K562 (cell line): ENCODE measurements around the gene CHN1. TPM values are rescaled to one million over a fixed set of nuclear protein-coding genes. Genes with fewer than 3 reads are reported as not detected.

ENCODE experiments used
- ATAC-seq: fragments of 200-7000 bp; cut with Tn5 transposase; 3 replicates; pipeline ENCODE4 v1.9.1; 2020; ENCODE audit warnings: moderate library complexity
- BruUV-seq: library from RNA; stranded (reverse); fragments of 400-500 nt; replicated peaks from 2 replicates; lab custom pipeline; 2021; lab: Mats Ljungman, UMichigan
- CTCF ChIA-PET: fragments of 300-600 bp; formaldehyde crosslinking; extraction: SDS; loops from one replicate; lab custom pipeline; 2021; ENCODE audit warnings: low intra/inter-chr PET ratio; lab: Yijun Ruan, JAX
- POLR2A ChIA-PET: fragments of 300-600, 350-650 bp; sonication (Branson Sonifier 250); formaldehyde crosslinking; extraction: SDS; loops from one replicate; lab custom pipeline; 2021; ENCODE audit warnings: antibody characterized with exemption, inconsistent platforms; lab: Yijun Ruan, JAX
- DNase-seq, 4 experiments: peaks; one replicate each; pipeline versions ENCODE4 v3.0.0 to v3.0.0-alpha.2; 2011 to 2018; ENCODE audit warnings: low spot score in 3 of 4, mixed read lengths in 3 of 4; ENCODE audit errors: extremely low read depth in 1 of 4
- FAIRE-seq: peaks from 2 replicates; lab custom pipeline; 2011; peaks lifted over from hg19 to GRCh38; lab: Jason Lieb, UNC
- H2AFZ ChIP-seq: 2 replicates; pipeline ENCODE4 v1.6.0; 2011; ENCODE audit warnings: low read depth, low read length, control low read depth, inconsistent platforms
- H3K27ac ChIP-seq: fragments of 200-600 bp; 3 replicates; pipeline ENCODE4 v1.8.0; 2011; ENCODE audit warnings: low read depth, mild to moderate bottlenecking, control low read depth, inconsistent platforms, low read length, moderate library complexity, mixed read lengths; ENCODE audit errors: extremely low read depth
- H3K27me3 ChIP-seq, 2 experiments: fragments of 300-600 bp in 1 of 2; 2 replicates in 1 of 2; 3 replicates in 1 of 2; pipeline versions ENCODE4 v1.6.0 to v1.8.0; 2011; ENCODE audit warnings: inconsistent platforms in 2 of 2, low read length in 2 of 2, mild to moderate bottlenecking in 1 of 2, mixed read lengths in 1 of 2, moderate library complexity in 1 of 2; ENCODE audit not compliant: control insufficient read depth in 2 of 2, insufficient read depth in 2 of 2
- H3K36me3 ChIP-seq: fragments of 300-600 bp; 3 replicates; pipeline ENCODE4 v1.8.0; 2011; ENCODE audit warnings: mild to moderate bottlenecking, low read length, inconsistent platforms; ENCODE audit not compliant: control insufficient read depth, insufficient read depth
- H3K4me1 ChIP-seq, 2 experiments: fragments of 200-600 bp in 1 of 2; replicated peaks in 1 of 2; 2 replicates in 1 of 2; 3 replicates in 1 of 2; pipeline versions ENCODE4 v1.5.1 to v1.8.0; 2011; ENCODE audit warnings: inconsistent platforms in 2 of 2, low read length in 2 of 2, mild to moderate bottlenecking in 1 of 2, mixed read lengths in 1 of 2, moderate library complexity in 1 of 2; ENCODE audit not compliant: control insufficient read depth in 2 of 2, insufficient read depth in 2 of 2
- H3K4me2 ChIP-seq: 2 replicates; pipeline ENCODE4 v1.6.1; 2011; ENCODE audit warnings: low read length, control low read depth, inconsistent platforms, mixed read lengths; ENCODE audit not compliant: insufficient read depth
- H3K4me3 ChIP-seq: fragments of 200-600 bp; sonication (generic), shearing (Covaris generic); 2 replicates; pipeline ENCODE4 v1.5.1; 2016; ENCODE audit warnings: control low read depth, inconsistent platforms
- H3K79me2 ChIP-seq: fragments of 200-600 bp; 3 replicates; pipeline ENCODE4 v1.8.0; 2011; ENCODE audit warnings: low read length, inconsistent platforms; ENCODE audit not compliant: control insufficient read depth, insufficient read depth
- H3K9ac ChIP-seq, 2 experiments: 2 replicates each; pipeline versions ENCODE4 v1.6.0 to v1.6.1; 2011; ENCODE audit warnings: low read depth in 2 of 2, low read length in 2 of 2, control low read depth in 1 of 2, inconsistent platforms in 1 of 2, mild to moderate bottlenecking in 1 of 2, mixed read lengths in 1 of 2; ENCODE audit not compliant: insufficient read depth in 1 of 2
- H3K9me1 ChIP-seq: one replicate; pipeline ENCODE4 v1.6.0; 2011; ENCODE audit warnings: inconsistent platforms, mild to moderate bottlenecking, low read length, moderate library complexity; ENCODE audit not compliant: control insufficient read depth, insufficient read depth
- H3K9me3 ChIP-seq: replicated peaks from 2 replicates; pipeline ENCODE4 v1.5.1; 2011; ENCODE audit warnings: low read depth, low read length, inconsistent platforms; ENCODE audit not compliant: control insufficient read depth, insufficient read depth
- H4K20me1 ChIP-seq: replicated peaks from 2 replicates; pipeline ENCODE4 v1.6.1; 2011; ENCODE audit warnings: low read length, inconsistent platforms, mixed read lengths; ENCODE audit not compliant: control insufficient read depth, insufficient read depth
- CHCHD3 ChIP-seq: fragments of 250-450 bp; sonication (Bioruptor Pico); IDR thresholded peaks from 2 replicates; pipeline ENCODE4 v2.1.2; 2022; ENCODE audit warnings: mild to moderate bottlenecking
- FOSL1 ChIP-seq: fragments of 200-800 bp; sonication (Bioruptor generic); conservative IDR thresholded peaks from 2 replicates; pipeline ENCODE4 v1.6.1; 2016; ENCODE audit warnings: missing genetic modification characterization, missing compliant biosample characterization
- FUS ChIP-seq: fragments of 200-400 bp; formaldehyde crosslinking; optimal IDR thresholded peaks from 2 replicates; pipeline ENCODE3; 2017; ENCODE audit warnings: low read depth, low read length
- GTF2F1 ChIP-seq: IDR thresholded peaks from 2 replicates; pipeline ENCODE4 v1.6.1; 2011; ENCODE audit warnings: low read depth, low read length, improper control_type of control experiment
- KAT7 ChIP-seq: sonication (generic); formaldehyde crosslinking; IDR thresholded peaks from 2 replicates; pipeline ENCODE4 v1.8.0; 2022; ENCODE audit warnings: missing genetic modification reagents, mild to moderate bottlenecking, borderline replicate concordance
- SPI1 ChIP-seq: IDR thresholded peaks from 2 replicates; pipeline ENCODE4 v1.6.1; 2011; ENCODE audit warnings: low read depth, low read length, control low read depth, borderline replicate concordance
- TRIM28 ChIP-seq: fragments of 450-650 bp; IDR thresholded peaks from 2 replicates; pipeline ENCODE4 v1.6.1; 2017
- ZNF274 ChIP-seq: IDR thresholded peaks from 2 replicates; pipeline ENCODE4 v1.6.1; 2011; ENCODE audit warnings: low read depth, mild to moderate bottlenecking, low read length, moderate library complexity, borderline replicate concordance
- ZNF311 ChIP-seq: fragments of 250-450 bp; sonication (Bioruptor Pico); IDR thresholded peaks from 2 replicates; pipeline ENCODE4 v1.4.0; 2020; ENCODE audit warnings: mild to moderate bottlenecking, moderate library complexity
- ZNF431 ChIP-seq: sonication (generic); formaldehyde crosslinking; IDR thresholded peaks from 2 replicates; pipeline ENCODE4 v1.8.0; 2022; ENCODE audit warnings: mild to moderate bottlenecking, missing genetic modification reagents
- WGBS: fragments of 100-300 bp; shearing (Covaris generic); methylation state at CpG from one replicate; pipeline ENCODE4 v1.1.6; 2016; ENCODE audit warnings: low coverage, mixed read lengths; ENCODE audit not compliant: insufficient coverage; ENCODE audit errors: missing lambda C conversion rate; 5-methylcytosine and 5-hydroxymethylcytosine counted together
- in situ Hi-C: fragments of 300-500 bp; cut with MboI; formaldehyde crosslinking; loops from 4 replicates; pipeline ENCODE4 v1.15.0; 2018; ENCODE audit warnings: inconsistent platforms, mixed read lengths
- intact Hi-C: fragments of 100-400 bp; cut with micrococcal nuclease; formaldehyde crosslinking; loops from 2 replicates; pipeline ENCODE4 v1.14.2; 2022
- polyA plus RNA-seq, 8 experiments: library from polyadenylated mRNA; depleted of rRNA in 4 of 8; stranded (reverse) in 5 of 8; unstranded in 3 of 8; fragments of >200 nt; fragmentation: Nextera tagmentation in 2 of 8; fragmentation: Illumina TruSeq in 1 of 8; extraction: Ambion mirVana in 2 of 8; extraction: Trizol in 1 of 8; gene quantifications; 2 replicates each; pipeline versions ENCODE4 v1.2.1 to v1.2.3, GENCODE V29; 2011 to 2014; ENCODE audit warnings: inconsistent platforms in 1 of 8, missing spikeins in 1 of 8
- total RNA-seq, 7 experiments: library from RNA; depleted of rRNA in 6 of 7; stranded (reverse); fragments of >200 nt in 6 of 7; fragmentation: Illumina TruSeq in 2 of 7; extraction: Trizol in 2 of 7; gene quantifications; 2 replicates each; pipeline versions ENCODE4 v1.2.1 to v1.2.3, GENCODE V29; 2011 to 2021; ENCODE audit warnings: low replicate concordance in 1 of 7
- TF ChIP-seq, protein P1 (sequence below): fragments of 150-350 bp; IDR thresholded peaks from 2 replicates; pipeline ENCODE4 v1.6.1; 2014; ENCODE audit warnings: low read depth, mild to moderate bottlenecking, low read length, borderline replicate concordance
- TF ChIP-seq, protein P2 (sequence below): fragments of 250-450 bp; sonication (Bioruptor Pico); IDR thresholded peaks from 2 replicates; pipeline ENCODE4 v1.5.0; 2021; ENCODE audit warnings: mild to moderate bottlenecking, moderate library complexity
- TF ChIP-seq, protein P3 (sequence below): fragments of 450-650 bp; conservative IDR thresholded peaks from 2 replicates; pipeline ENCODE4 v1.6.1; 2016; ENCODE audit warnings: missing genetic modification characterization, low read depth, mild to moderate bottlenecking, control low read depth, missing compliant biosample characterization

CHN1 gene
- total and polyA plus RNA-seq, 9 of the 15 experiments (the other 6 are each of a cell fraction or from before 2014, with no cell fraction given): 0.17 to 2.0 (median 0.87) TPM

DNA sequence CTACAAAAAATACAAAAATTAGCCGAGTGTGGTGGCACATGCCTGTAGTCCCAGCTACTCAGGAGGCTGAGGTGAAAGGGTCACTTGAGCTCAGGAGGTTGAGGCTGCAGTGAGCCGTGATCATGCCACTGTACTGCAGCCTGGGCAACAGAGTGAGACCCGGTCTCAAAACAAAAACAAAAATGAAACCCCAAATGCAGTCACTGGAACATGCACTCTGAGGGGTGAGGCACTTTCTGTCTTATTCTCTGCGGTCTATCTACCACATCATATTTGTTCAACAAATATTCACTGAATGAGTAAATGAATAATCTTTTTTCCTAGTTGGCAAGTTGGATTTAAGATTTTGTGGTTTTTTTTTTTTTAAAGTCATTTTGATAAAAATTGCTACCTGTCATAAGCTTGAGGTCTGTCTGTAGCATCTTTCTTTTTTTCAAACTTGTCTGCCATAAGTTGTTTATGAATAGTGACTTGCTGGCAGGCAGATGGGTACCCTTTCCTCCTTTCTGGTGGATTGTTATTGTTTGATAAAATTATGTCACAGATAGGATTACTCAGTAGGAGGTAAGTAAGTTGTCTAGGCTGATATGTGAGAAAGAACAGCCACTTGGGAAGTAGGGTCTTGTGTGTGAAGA is 252.7 kb downstream of the CHN1 start (continued):
- TF ChIP-seq, protein P1, sequence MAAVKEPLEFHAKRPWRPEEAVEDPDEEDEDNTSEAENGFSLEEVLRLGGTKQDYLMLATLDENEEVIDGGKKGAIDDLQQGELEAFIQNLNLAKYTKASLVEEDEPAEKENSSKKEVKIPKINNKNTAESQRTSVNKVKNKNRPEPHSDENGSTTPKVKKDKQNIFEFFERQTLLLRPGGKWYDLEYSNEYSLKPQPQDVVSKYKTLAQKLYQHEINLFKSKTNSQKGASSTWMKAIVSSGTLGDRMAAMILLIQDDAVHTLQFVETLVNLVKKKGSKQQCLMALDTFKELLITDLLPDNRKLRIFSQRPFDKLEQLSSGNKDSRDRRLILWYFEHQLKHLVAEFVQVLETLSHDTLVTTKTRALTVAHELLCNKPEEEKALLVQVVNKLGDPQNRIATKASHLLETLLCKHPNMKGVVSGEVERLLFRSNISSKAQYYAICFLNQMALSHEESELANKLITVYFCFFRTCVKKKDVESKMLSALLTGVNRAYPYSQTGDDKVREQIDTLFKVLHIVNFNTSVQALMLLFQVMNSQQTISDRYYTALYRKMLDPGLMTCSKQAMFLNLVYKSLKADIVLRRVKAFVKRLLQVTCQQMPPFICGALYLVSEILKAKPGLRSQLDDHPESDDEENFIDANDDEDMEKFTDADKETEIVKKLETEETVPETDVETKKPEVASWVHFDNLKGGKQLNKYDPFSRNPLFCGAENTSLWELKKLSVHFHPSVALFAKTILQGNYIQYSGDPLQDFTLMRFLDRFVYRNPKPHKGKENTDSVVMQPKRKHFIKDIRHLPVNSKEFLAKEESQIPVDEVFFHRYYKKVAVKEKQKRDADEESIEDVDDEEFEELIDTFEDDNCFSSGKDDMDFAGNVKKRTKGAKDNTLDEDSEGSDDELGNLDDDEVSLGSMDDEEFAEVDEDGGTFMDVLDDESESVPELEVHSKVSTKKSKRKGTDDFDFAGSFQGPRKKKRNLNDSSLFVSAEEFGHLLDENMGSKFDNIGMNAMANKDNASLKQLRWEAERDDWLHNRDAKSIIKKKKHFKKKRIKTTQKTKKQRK: no peak
- TF ChIP-seq SPI1: no peak
- TF ChIP-seq FOSL1: no peak
- TF ChIP-seq KAT7 (CRISPR knock-in tag): no peak
- TF ChIP-seq TRIM28: no peak

DNA sequence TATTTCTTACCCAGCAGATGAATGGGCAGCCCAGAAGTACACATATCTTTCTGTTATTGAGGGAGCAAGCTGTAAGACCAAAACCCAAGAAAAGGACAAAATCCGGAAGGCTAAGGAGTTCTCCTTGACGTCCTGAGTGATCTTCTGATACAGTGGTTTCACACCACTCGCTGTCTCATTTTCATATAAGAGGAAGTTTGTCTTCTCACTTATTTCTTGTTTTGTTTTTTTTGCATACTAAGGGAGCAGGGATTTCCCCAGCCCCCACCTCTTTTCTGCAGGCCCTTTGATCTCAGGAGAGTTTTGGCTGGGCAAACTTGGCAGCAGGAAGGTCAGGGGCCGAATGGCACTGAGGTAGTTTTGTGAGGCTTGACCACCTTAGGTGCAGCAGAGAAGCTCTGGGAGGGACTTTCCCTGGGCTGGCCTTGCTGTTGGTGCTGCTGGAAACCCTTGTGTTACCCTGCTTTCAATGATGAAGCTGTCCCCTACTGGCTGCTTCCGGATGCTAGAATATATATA is 254.2 kb downstream of the CHN1 start:
- POLR2A ChIA-PET: no interaction called here
- in situ Hi-C loops: no loop called here

More for the DNA sequence above, 254.2 kb downstream of the CHN1 start:
- no peak overlapping the region for H2AFZ ChIP-seq
- ATAC-seq (peak; percentile 35; the same call in 2 of the 3 replicates), DNase-seq (no peak), FAIRE-seq (no peak)
- no peak overlapping the region for H3K4me2 ChIP-seq
- H3K79me2 ChIP-seq: no peaks in the 10 kb centered on the region
- H3K9me3 ChIP-seq: no peaks in the 10 kb centered on the region
- H3K27me3 ChIP-seq: peaks cover 10 to 40% of the 10 kb centered on the region in 2 experiments
- H3K4me3 ChIP-seq: no peak overlapping the region
- no peaks in the 10 kb centered on the region for H4K20me1 ChIP-seq
- H3K9me1 ChIP-seq: no peaks in the 10 kb centered on the region
- TF ChIP-seq ZNF431 (CRISPR knock-in tag): no peak
- TF ChIP-seq, protein P2, sequence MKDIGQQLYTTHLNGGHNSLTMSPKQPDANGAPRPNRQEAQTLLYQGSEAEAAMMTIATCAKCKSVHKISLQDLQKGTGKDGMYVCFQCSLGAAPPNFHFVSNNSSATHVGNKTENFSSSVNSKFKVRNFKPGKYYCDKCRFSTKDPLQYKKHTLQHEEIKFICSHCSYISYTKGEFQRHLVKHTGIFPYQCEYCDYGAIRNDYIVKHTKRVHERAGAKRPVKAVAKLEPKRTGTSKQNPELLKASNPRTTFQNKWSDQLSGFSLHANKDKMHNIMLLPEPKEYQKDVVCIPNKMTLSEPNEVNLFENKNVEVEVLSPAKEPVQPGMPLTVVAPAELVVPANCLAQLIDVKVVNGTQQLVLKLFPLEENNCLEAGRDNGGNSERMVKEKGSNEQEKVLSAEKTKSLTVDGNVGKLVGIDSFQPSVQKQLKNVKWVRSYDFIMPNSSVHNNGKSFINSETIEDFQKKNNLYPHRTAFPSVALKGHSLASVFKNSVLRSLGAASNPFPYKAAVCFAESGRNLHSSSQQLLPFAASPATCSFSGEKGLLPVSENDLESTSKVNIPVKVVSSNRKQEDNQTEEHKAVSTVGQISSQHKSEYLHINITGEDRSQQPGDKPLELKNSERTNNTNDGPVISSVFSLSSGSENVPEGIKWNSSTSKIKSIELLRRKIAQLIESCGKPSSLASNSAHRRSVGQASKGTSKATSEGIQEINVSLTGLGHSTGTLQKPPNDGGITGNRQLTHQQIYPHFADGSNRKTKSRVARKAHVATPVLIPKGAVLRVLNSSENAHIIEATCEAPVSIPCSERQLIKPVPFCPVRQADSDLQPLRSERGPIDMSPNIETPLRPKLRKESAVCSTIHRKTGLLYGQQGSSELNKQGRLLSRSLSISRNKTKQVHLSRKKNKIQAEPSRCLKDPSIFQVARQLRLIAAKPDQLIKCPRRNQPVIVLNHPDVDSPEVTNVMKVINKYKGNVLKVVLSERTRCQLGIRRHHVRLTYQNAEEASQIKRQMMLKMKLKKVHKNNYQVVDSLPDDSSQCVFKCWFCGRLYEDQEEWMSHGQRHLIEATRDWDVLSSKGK (CRISPR knock-in tag): no peak
- TF ChIP-seq, protein P3, sequence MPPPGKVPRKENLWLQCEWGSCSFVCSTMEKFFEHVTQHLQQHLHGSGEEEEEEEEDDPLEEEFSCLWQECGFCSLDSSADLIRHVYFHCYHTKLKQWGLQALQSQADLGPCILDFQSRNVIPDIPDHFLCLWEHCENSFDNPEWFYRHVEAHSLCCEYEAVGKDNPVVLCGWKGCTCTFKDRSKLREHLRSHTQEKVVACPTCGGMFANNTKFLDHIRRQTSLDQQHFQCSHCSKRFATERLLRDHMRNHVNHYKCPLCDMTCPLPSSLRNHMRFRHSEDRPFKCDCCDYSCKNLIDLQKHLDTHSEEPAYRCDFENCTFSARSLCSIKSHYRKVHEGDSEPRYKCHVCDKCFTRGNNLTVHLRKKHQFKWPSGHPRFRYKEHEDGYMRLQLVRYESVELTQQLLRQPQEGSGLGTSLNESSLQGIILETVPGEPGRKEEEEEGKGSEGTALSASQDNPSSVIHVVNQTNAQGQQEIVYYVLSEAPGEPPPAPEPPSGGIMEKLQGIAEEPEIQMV (tag): no peak
- TF ChIP-seq CHCHD3 (CRISPR knock-in tag): no peak
- TF ChIP-seq ZNF311 (CRISPR knock-in tag): no peak
- no peak for TF ChIP-seq FUS
- TF ChIP-seq GTF2F1: no peak
- no peak for TF ChIP-seq ZNF274
- H3K36me3 ChIP-seq: no peaks in the 10 kb centered on the region
- H3K4me1 ChIP-seq: no peaks in the 10 kb centered on the region
- CTCF ChIA-PET: no interaction called here
- WGBS: 2% methylated on average over 5 of the region's 5 CpGs
- no peak overlapping the region for H3K9ac ChIP-seq
- intact Hi-C loops: no loop called here
- H3K27ac ChIP-seq: no peak overlapping the region
- no TSS peak for BruUV-seq
